H9 (cell line): ENCODE data around the gene RAVER1. TPM values are rescaled to one million over a fixed set of nuclear protein-coding genes. Genes with fewer than 3 reads are reported as not detected.

Experiments
- DNase-seq: peaks from one replicate; pipeline ENCODE4 v3.0.0-alpha.2; 2017
- H2AFZ ChIP-seq: one replicate; pipeline ENCODE4 v1.6.1; 2013; ENCODE audit warnings: mild to moderate bottlenecking, low read length, control low read depth, moderate library complexity
- H2AK5ac ChIP-seq: 2 replicates; pipeline ENCODE4 v1.6.1; 2013; ENCODE audit warnings: low read length, control low read depth, mixed read lengths; ENCODE audit not compliant: insufficient read length
- H2BK120ac ChIP-seq: one replicate; pipeline ENCODE4 v1.6.1; 2013; ENCODE audit warnings: low read depth, mild to moderate bottlenecking, low read length, control low read depth, inconsistent platforms; ENCODE audit not compliant: poor library complexity, severe bottlenecking
- H2BK12ac ChIP-seq: 2 replicates; pipeline ENCODE4 v1.6.1; 2013; ENCODE audit warnings: low read length, control low read depth, mixed read lengths, low read depth; ENCODE audit not compliant: insufficient read length
- H2BK15ac ChIP-seq: 2 replicates; pipeline ENCODE4 v1.6.1; 2013; ENCODE audit warnings: low read depth, low read length, control low read depth
- H2BK20ac ChIP-seq: one replicate; pipeline ENCODE4 v1.6.1; 2013; ENCODE audit warnings: low read depth, mild to moderate bottlenecking, low read length, control low read depth, inconsistent platforms; ENCODE audit not compliant: poor library complexity, severe bottlenecking
- H2BK5ac ChIP-seq: 2 replicates; pipeline ENCODE4 v1.6.1; 2013; ENCODE audit warnings: low read length, control low read depth, mixed read lengths; ENCODE audit not compliant: insufficient read length
- H3K14ac ChIP-seq: 2 replicates; pipeline ENCODE4 v1.6.1; 2013; ENCODE audit warnings: low read length, control low read depth; ENCODE audit not compliant: insufficient read depth
- H3K18ac ChIP-seq: 2 replicates; pipeline ENCODE4 v1.6.1; 2013; ENCODE audit warnings: low read depth, mild to moderate bottlenecking, mixed read lengths, low read length, control low read depth; ENCODE audit not compliant: insufficient read length
- H3K23ac ChIP-seq: 2 replicates; pipeline ENCODE4 v1.6.1; 2013; ENCODE audit warnings: low read length, control low read depth, mixed read lengths, low read depth; ENCODE audit not compliant: insufficient read length
- H3K23me2 ChIP-seq: 2 replicates; pipeline ENCODE4 v1.6.1; 2013; ENCODE audit warnings: low read depth, mild to moderate bottlenecking, mixed read lengths, low read length, control low read depth; ENCODE audit not compliant: insufficient read length, poor library complexity, severe bottlenecking
- H3K27ac ChIP-seq: 2 replicates; pipeline ENCODE4 v1.5.1; 2013; ENCODE audit warnings: low read length, control low read depth, mixed read lengths, low read depth; ENCODE audit not compliant: insufficient read length
- H3K27me3 ChIP-seq: 2 replicates; pipeline ENCODE4 v1.6.1; 2013; ENCODE audit warnings: low read length, control low read depth, inconsistent platforms; ENCODE audit not compliant: insufficient read depth
- H3K4ac ChIP-seq: 2 replicates; pipeline ENCODE4 v1.6.1; 2013; ENCODE audit warnings: low read depth, mild to moderate bottlenecking, control low read depth, inconsistent platforms, low read length, moderate library complexity
- H3K4me1 ChIP-seq: 2 replicates; pipeline ENCODE4 v1.6.1; 2013; ENCODE audit warnings: low read length, control low read depth, inconsistent platforms; ENCODE audit not compliant: insufficient read depth
- H3K4me2 ChIP-seq: 2 replicates; pipeline ENCODE4 v1.6.1; 2013; ENCODE audit warnings: low read length, control low read depth, mixed read lengths; ENCODE audit not compliant: insufficient read length, insufficient read depth
- H3K56ac ChIP-seq: 2 replicates; pipeline ENCODE4 v1.6.1; 2013; ENCODE audit warnings: low read depth, mild to moderate bottlenecking, mixed read lengths, low read length, control low read depth; ENCODE audit not compliant: insufficient read length
- H3K79me1 ChIP-seq: 2 replicates; pipeline ENCODE4 v1.6.1; 2013; ENCODE audit warnings: low read depth, mild to moderate bottlenecking, moderate library complexity, low read length, control low read depth, inconsistent platforms; ENCODE audit not compliant: insufficient read depth, poor library complexity, severe bottlenecking
- H3K79me2 ChIP-seq: 2 replicates; pipeline ENCODE4 v1.6.1; 2013; ENCODE audit warnings: low read length, control low read depth, inconsistent platforms; ENCODE audit not compliant: insufficient read depth
- H3K9ac ChIP-seq: 2 replicates; pipeline ENCODE4 v1.6.1; 2013; ENCODE audit warnings: low read length, control low read depth, mixed read lengths; ENCODE audit not compliant: insufficient read length; ENCODE audit errors: extremely low read depth
- H3K9me3 ChIP-seq: one replicate; pipeline ENCODE4 v1.6.1; 2013; ENCODE audit warnings: low read depth, low read length, inconsistent platforms; ENCODE audit not compliant: control insufficient read depth
- H3T11ph ChIP-seq: one replicate; pipeline ENCODE4 v1.6.1; 2013; ENCODE audit warnings: mild to moderate bottlenecking, low read length, control low read depth, inconsistent platforms
- H4K20me1 ChIP-seq: one replicate; pipeline ENCODE4 v1.6.1; 2013; ENCODE audit not compliant: control insufficient read depth, insufficient read length, insufficient read depth
- H4K5ac ChIP-seq: 2 replicates; pipeline ENCODE4 v1.6.1; 2013; ENCODE audit warnings: low read depth, mild to moderate bottlenecking, mixed read lengths, low read length, control low read depth; ENCODE audit not compliant: insufficient read length
- H4K8ac ChIP-seq: replicated peaks from 2 replicates; pipeline ENCODE4 v1.6.1; 2013; ENCODE audit warnings: low read length, control low read depth, mixed read lengths, low read depth; ENCODE audit not compliant: insufficient read length
- H4K91ac ChIP-seq: 2 replicates; pipeline ENCODE4 v1.6.1; 2013; ENCODE audit warnings: low read depth, mild to moderate bottlenecking, moderate library complexity, mixed read lengths, low read length, control low read depth; ENCODE audit not compliant: insufficient read length
- H3K27ac Mint-ChIP-seq, 3 experiments: 2 replicates in 2 of 3; 3 replicates in 1 of 3; pipeline ENCODE4 v1.8.0; 2020 to 2021; ENCODE audit warnings: mixed read lengths in 3 of 3, mild to moderate bottlenecking in 1 of 3, moderate library complexity in 1 of 3
- H3K27me3 Mint-ChIP-seq: 2 replicates; pipeline ENCODE4 v1.8.0; 2021; ENCODE audit warnings: low read depth, mild to moderate bottlenecking, moderate library complexity, mixed read lengths
- H3K36me3 Mint-ChIP-seq, 3 experiments: 2 replicates in 2 of 3; 3 replicates in 1 of 3; pipeline ENCODE4 v1.8.0; 2020 to 2021; ENCODE audit warnings: low read depth in 3 of 3, mixed read lengths in 3 of 3; ENCODE audit not compliant: insufficient read depth in 1 of 3
- H3K4me1 Mint-ChIP-seq, 2 experiments: 2 replicates each; pipeline ENCODE4 v1.8.0; 2020; ENCODE audit warnings: mixed read lengths in 2 of 2
- H3K4me3 Mint-ChIP-seq, 2 experiments: 2 replicates in 1 of 2; 3 replicates in 1 of 2; pipeline ENCODE4 v1.8.0; 2020 to 2021; ENCODE audit warnings: mild to moderate bottlenecking in 2 of 2, mixed read lengths in 2 of 2, moderate library complexity in 1 of 2
- H3K9me3 Mint-ChIP-seq, 2 experiments: 2 replicates in 1 of 2; 3 replicates in 1 of 2; pipeline ENCODE4 v1.8.0; 2020; ENCODE audit warnings: mild to moderate bottlenecking in 2 of 2, mixed read lengths in 2 of 2, moderate library complexity in 1 of 2
- WGBS: extraction: QIAGEN DNeasy Blood & Tissue Kit; methylation state at CpG from one replicate; pipeline ENCODE4 v1.1.7; 2013; ENCODE audit warnings: missing lambda C conversion rate, low lambda C conversion rate, mixed read lengths; ENCODE audit not compliant: insufficient read length; ENCODE audit errors: extremely low coverage; 5-methylcytosine and 5-hydroxymethylcytosine counted together
- total RNA-seq: library from RNA; stranded (reverse); gene quantifications from 2 replicates; pipeline ENCODE4 v1.2.1, GENCODE V29; 2021
- TF ChIP-seq, protein P1 (sequence below): fragments of 200-600 bp; sonication (generic); conservative IDR thresholded peaks from 3 replicates; pipeline ENCODE4 v1.8.0; 2021; ENCODE audit warnings: antibody characterized with exemption, mild to moderate bottlenecking

RAVER1 gene
- total RNA-seq, 1 experiment from 2014 or later: 74.7 TPM

DNA sequence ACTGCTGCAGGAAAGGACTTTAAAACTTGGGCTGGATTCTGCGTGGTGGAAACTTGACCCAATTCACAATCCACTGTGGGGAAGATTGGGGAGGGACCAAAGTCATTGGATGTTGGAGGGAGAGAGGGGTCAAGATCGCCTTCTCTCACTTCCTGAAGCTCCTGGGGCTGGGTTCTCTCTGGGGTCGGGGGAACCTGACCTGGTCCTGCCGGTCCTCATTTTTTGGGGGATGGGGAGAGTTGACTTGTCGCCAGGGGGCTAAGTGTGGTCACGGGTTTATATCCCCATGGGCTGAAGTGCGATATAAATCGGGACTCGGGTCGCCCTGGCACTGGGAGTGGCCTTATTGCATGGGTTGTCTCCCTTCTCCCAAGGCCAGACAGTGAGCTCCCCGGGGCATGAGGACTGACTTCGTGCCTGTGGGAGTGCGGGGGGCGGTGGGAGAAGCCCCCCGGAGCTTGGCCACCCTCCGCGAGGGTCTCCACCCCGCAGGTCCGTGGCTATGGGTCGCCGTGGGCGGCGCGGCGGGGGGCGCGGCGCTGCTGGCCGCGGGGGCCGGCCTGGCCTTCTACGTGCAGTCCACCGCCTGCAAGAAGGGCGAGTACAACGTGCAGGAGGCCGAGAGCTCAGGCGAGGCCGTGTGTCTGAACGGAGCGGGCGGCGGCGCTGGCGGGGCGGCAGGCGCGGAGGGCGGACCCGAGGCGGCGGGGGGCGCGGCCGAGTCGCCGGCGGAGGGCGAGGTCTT, 37.3 kb downstream of the RAVER1 start:
- Histone ChIP-seq H2BK15ac (no peak overlapping the region), H3K27me3 (peaks cover 48% of the 10 kb centered on the region), H3K4ac (no peak overlapping the region), H2BK20ac (no peak overlapping the region), H3K14ac (no peak overlapping the region; the same call in 1 of the 2 replicates), H4K20me1 (no peaks in the 10 kb centered on the region), H3K4me1 (no peaks in the 10 kb centered on the region; the same call in 1 of the 2 replicates), H3K56ac (no peak overlapping the region), H2AFZ (no peak overlapping the region), H4K91ac (no peak overlapping the region), H3K9ac (no peak overlapping the region), H2BK12ac (no peak overlapping the region), H3K18ac (no peak overlapping the region), H2AK5ac (no peak overlapping the region), H3K23ac (no peak overlapping the region), H3K23me2 (peaks cover 21% of the 10 kb centered on the region), H3K79me2 (no peaks in the 10 kb centered on the region), H2BK120ac (no peak overlapping the region), H3K4me2 (peak overlapping the region; percentile 66), H3K9me3 (no peaks in the 10 kb centered on the region), H3K79me1 (no peaks in the 10 kb centered on the region), H3K27ac (no peak overlapping the region), H4K5ac (no peak overlapping the region), H3T11ph (no peak overlapping the region), H4K8ac (no peak overlapping the region), H2BK5ac (no peak overlapping the region)
- TF ChIP-seq, protein P1, sequence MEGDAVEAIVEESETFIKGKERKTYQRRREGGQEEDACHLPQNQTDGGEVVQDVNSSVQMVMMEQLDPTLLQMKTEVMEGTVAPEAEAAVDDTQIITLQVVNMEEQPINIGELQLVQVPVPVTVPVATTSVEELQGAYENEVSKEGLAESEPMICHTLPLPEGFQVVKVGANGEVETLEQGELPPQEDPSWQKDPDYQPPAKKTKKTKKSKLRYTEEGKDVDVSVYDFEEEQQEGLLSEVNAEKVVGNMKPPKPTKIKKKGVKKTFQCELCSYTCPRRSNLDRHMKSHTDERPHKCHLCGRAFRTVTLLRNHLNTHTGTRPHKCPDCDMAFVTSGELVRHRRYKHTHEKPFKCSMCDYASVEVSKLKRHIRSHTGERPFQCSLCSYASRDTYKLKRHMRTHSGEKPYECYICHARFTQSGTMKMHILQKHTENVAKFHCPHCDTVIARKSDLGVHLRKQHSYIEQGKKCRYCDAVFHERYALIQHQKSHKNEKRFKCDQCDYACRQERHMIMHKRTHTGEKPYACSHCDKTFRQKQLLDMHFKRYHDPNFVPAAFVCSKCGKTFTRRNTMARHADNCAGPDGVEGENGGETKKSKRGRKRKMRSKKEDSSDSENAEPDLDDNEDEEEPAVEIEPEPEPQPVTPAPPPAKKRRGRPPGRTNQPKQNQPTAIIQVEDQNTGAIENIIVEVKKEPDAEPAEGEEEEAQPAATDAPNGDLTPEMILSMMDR: no peak
- no peak overlapping the region; a peak in 1 of 7 replicates for H3K27ac Mint-ChIP-seq
- WGBS: no CpG with 5 or more reads among the region's 58 CpGs
- H3K36me3 Mint-ChIP-seq: no peaks in the 10 kb centered on the region; a peak in 3 of 7 replicates
- peaks cover 84% of the 10 kb centered on the region for H3K27me3 Mint-ChIP-seq
- peak; percentile 57 for DNase-seq
- peak overlapping the region; percentile 49 to 81 for H3K4me3 Mint-ChIP-seq
- H3K4me1 Mint-ChIP-seq: peaks cover 6 to 29% of the 10 kb centered on the region in 2 experiments
- H3K9me3 Mint-ChIP-seq: peaks cover 0 to 2% of the 10 kb centered on the region in 2 experiments; a peak in 2 of 5 replicates
